ENCODE measurements around the gene CCDC85A.

The CCDC85A gene

GRCh38 chr2:56244506-56244905 is 60.7 kb downstream of the CCDC85A start:
- DNase-seq: no peak

DNA sequence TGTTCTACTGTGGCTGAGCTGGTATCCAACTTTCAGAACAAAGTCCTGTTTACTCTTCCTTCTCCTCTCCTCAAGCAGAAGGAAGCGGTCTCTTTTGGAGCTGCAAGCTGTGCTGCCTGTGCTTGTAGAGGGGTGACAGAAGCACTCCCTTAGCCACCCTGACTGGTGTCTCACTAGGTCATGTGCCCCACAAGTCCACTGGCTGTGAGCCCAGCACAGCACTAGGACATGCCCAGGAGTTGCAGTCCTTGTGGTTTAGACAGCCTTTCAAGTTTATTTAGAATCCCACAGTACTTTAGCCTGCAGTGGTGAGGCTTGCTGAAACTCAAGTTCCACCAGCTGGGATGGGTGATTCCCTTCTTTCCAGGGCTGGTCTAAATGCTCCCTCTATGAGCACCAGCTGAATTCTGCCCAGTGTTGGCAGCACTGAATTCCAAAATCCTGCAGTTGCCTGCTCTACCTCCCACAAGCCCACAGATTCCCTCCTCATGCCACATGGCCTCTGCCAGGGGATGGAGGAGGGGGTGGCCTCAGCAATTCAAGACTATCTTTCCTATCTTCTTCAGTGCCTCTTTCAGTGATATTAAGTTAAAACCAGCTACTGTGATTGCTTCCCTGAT is 61.2 kb downstream of the CCDC85A start:
- DNase-seq: no peak

DNA sequence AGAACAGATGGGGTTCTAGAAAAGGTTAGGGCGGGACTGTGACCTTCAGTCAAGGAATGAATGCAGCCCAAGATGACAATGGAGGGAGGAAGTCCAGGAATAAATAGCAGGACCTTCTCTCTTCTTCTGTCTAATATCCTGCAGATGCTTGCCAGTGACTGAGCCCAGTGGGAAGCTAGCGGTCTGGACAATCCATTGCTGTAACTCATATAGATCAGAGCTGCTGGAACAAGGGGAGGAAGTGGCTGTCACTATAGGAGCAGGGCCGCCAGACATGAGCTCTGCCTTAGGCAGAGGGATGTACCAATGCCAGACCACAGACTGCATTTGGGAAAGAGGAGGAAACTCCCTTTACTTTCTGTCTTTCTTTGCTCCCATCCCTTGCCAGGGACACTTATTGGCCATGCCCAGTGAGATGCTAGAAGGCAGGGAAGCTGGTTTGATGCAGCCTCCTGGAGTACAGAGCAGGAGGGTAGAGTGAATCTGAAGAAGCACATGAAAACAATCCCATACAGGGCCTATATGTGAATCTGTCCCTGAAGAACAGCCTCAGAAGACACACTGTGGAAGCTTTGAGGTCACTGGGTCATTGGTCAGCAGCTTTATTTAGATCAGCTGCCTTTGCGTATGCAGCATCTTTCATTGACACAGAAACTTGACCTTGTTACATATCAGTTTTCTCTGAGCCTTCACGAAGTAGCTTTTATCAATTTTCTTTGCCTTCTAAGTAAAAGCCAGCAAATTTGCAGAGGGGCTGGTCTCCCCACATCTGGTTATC is 65.4 kb downstream of the CCDC85A start:
- DNase-seq: no peak

GRCh38 chr2:56250153-56250729 is 66.5 kb downstream of the CCDC85A start:
- DNase-seq: no peak

DNA sequence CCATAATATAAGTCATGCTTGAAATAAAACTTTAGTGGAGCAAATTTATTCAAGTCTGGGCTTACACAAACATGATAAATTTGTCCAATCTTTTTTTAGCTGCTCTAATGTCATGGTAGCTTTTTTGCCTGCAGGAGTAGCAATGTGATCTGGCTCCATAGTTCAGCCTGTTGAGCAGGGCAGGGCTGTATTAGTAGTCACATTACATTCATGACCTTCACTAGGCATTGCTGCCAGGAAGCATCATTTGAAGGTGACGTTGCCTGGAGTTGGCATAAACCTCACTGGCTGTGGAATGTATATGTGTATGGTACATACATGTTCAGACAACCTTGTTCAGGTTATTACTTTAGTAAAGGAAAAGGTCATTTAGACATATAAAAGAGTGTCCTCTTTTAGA is 76.6 kb downstream of the CCDC85A start:
- DNase-seq: no peak

- no peak for DNase-seq
These were observed 78.5 kb downstream of the CCDC85A start for GRCh38 chr2:56262241-56262640.

DNA sequence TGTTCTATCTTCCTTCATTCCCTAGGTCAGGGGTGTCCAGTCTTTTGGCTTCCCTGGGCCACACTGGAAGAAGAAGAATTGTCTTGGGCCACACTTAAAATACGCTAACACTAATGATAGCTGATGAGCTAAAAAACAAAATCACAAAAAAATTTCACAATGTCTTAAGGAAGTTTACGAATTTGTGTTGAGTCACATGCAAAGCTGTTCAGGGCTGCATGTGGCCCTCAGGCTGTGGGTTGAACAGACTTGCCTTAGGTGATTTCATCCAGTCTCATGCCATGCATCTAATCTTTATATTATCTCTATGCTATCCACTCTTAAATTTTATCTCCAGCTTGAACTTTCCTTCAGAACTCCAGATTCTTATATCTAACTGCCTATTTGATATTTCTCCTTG is 80.1 kb downstream of the CCDC85A start:
- no peak for DNase-seq

GRCh38 chr2:56266761-56267414 is 83.1 kb downstream of the CCDC85A start:
- DNase-seq: no peak

- no peak for DNase-seq
These were observed 83.6 kb downstream of the CCDC85A start for GRCh38 chr2:56267415-56267788.

DNA sequence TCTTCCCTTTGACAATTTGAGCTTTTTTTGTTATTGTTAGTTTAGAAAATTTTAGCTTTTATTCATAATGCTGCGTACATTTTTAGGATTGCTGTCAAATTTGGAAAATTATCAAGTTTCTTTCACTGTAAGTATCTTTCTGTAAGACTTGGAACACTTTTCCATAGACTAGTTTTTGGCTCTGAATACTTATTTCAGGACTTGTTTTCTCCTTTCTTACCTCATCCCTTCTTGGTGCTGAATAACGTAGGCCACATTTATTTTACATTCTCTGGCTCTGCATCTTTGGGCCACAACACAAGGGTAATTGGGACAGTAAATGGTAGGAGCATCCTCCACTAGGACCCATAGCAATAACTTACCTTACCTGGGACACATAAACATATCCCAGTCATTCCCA is 85.1 kb downstream of the CCDC85A start:
- DNase-seq: no peak

GRCh38 chr2:56271275-56271674 is 87.5 kb downstream of the CCDC85A start:
- DNase-seq: no peak

DNA sequence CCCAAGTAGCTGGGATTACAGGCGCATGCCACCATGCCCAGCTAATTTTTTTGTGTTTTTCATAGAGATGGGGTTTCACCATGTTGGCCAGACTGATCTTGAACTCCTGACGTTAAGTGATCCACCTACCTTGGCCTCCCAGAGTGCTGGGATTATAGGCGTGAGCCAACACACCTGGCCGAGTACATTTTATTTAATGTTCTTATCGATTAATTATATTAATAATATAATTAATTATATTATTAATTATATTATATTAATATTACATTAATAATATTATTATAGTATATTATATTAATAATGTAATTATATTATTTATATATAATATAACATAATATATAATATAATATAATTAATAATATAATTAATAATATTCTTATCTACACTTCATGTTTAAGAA is 101.4 kb downstream of the CCDC85A start:
- DNase-seq: no peak

- DNase-seq: no peak
These were observed 103.1 kb downstream of the CCDC85A start for GRCh38 chr2:56286936-56287335.

- DNase-seq: no peak
These were observed 103.7 kb downstream of the CCDC85A start for GRCh38 chr2:56287508-56287907.

DNA sequence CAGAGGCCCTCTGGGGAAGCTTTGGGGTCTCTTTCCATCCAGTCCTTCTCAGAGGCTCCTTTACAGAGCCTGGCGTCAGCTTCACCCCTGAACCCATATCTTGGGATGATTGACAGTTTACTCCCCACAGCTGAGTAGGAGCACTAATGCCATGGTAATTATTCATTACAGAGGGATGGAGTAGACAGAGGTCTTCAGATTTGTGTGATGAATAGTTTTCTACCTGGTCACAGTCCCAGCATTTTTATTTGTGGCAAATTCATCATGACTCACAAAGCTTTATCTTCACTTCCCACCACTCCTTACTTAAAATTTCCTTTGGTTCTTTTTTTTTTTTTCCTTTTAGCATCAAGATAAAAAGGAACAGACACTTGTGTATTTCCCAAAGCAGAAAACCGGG is 104.2 kb downstream of the CCDC85A start:
- DNase-seq: no peak

DNA sequence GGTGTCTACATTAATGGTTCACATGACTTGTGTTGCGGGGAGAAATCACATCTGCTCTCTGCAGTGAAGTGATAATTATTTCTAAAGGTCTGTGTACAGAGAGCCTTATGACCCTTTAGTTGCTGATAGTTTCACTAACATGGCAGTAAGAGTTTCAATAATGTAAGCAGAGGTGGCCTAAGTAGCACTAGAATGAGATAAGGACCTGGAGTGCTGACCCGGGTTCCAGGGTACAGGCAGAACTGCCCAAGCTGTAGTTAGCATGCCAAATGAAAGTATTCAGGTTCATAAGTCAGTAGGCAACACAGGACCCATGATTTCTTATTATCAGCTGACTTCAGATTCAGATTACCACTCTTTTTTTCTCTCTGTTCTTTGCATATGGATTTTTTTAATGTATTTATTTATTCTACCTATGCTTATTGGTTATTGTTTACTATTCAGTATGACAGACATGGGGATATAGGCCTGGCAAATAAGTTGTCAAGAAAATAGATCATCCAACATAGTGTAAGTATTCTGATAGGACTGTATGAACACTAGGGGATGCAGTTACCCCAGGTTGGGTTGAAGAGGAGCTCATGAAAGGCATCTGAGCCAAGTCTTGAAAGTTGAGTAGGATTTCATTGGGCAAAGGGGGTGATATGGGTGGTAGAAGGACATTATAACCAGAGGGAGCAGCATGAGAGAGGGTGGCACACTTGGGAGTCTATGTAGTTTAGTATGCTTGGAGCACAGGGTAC is 105.2 kb downstream of the CCDC85A start:
- no peak for DNase-seq

DNA sequence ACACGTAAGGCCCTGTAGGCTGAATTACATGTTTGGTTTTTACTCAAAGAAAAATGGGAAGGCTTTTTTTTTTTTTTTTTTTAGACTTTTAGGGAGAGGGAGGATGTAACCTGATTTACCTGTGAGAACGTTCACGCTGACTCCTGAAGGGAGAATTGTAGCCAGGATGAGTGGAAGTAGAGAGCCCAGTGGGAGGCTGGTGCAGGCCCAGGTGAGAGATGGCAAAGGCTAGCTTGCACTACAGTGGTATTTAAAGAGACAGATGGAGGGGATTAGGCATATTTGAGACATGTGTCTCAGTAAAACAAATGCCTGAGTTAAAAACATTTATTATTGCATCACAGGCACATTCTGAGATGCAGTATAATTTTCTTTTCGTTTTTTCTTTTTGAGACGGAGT is 107.9 kb downstream of the CCDC85A start:
- no peak for DNase-seq

DNA sequence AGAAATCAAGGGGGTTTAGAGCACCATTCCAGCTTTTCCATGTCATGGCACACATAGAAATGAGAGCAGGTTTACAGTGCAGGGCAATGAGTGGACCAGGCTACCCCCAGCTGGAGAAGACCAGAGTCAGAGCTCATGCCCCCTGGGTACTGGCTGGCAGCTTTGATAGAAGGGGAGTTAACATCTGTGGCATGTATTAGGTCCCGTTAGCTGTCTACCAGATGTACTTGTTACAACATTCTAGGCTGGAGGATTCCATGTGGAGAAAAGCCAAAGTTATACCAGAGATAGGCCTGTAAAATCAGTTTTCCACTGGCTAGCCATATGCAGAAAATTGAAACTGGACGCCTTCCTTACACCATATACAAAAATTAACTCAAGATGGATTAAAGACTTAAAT is 109.2 kb downstream of the CCDC85A start:
- no peak for DNase-seq

DNA sequence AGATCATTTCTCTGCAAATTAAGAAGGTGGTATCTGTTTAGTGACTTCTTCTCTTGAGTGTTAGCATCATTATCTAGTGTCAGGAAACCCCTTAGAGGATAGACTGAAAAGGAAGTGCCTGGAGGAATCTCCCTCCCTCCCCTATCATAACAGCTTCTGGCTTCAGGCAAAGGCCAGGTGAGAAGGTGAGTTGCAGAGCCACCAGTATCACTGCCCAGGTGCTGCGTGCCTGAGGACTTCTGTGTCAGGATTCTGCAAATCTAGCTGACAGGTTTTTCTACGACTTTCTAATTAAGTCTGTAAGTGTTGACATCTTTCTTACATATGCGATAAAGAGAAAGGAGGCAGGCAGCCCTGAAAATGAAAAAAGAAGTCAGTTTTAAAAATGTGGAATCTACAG is 111.9 kb downstream of the CCDC85A start:
- DNase-seq: no peak

- DNase-seq: no peak
These were observed 113.9 kb downstream of the CCDC85A start for GRCh38 chr2:56297671-56298070.

GRCh38 chr2:56299171-56299691 is 115.4 kb downstream of the CCDC85A start:
- DNase-seq: no peak

- DNase-seq: no peak
These were observed 125.9 kb downstream of the CCDC85A start for GRCh38 chr2:56309626-56310170.

GRCh38 chr2:56313500-56313921 is 129.7 kb downstream of the CCDC85A start:
- DNase-seq: no peak

Data from activated CD4-positive, alpha-beta T cell treated with anti-CD3 and anti-CD28 coated beads, Interleukin-2, amount 50 U/mL, for 4 hours (primary cell).